Measurements from ENCODE around the gene ALKAL2. TPM values are rescaled to one million over a fixed set of nuclear protein-coding genes. Genes with fewer than 3 reads are reported as not detected.

ALKAL2 gene
- polyA plus RNA-seq, 1 experiment, result not detected

GRCh38 chr2:290090-290722 is 2.3 kb upstream of the ALKAL2 start:
- CTCF ChIA-PET, result interaction anchor here (0.6 to 3.4 kb wide), 31 partner anchors 8 to 377 kb away, joined by 3 to 31 read pairs (median 4); no protein-coding TSS in a partner anchor
- DNase-seq (ENCODE audit: low read depth), result no peak
- POLR2A ChIA-PET, result no interaction called here
- H3K36me3 ChIP-seq (ENCODE audit: control insufficient read depth, insufficient read depth, low read length), result no peaks in the 10 kb centered on the region
- peak; percentile 93 for TF ChIP-seq CTCF (IDR thresholded peaks at IDR 0.05; ENCODE audit: insufficient read depth, low read depth, low read length)
- H3K27me3 ChIP-seq (ENCODE audit: control insufficient read depth, insufficient read depth, low read length), result peaks cover 8% of the 10 kb centered on the region
- H3K4me3 ChIP-seq (ENCODE audit: low read depth, low read length), result peak overlapping the region; percentile 45

- ChIA-PET POLR2A (no interaction called here), CTCF (interaction anchor here (0.8 to 3.4 kb wide), 23 partner anchors 8 to 378 kb away, joined by 3 to 31 read pairs (median 5); no protein-coding TSS in a partner anchor)
- Histone ChIP-seq H3K27me3 (ENCODE audit: control insufficient read depth, insufficient read depth, low read length) (peaks cover 8% of the 10 kb centered on the region), H3K4me3 (ENCODE audit: low read depth, low read length) (peak overlapping the region; percentile 45), H3K36me3 (ENCODE audit: control insufficient read depth, insufficient read depth, low read length) (no peaks in the 10 kb centered on the region)
- peak; percentile 8; the same call in 1 of the 2 replicates for TF ChIP-seq CTCF (IDR thresholded peaks at IDR 0.05; ENCODE audit: insufficient read depth, low read depth, low read length)
- DNase-seq (ENCODE audit: low read depth), result no peak
These were observed 1.6 kb upstream of the ALKAL2 start for GRCh38 chr2:289362-290089.

- H3K27me3 ChIP-seq (ENCODE audit: control insufficient read depth, insufficient read depth, low read length), result peaks cover 8% of the 10 kb centered on the region
- POLR2A ChIA-PET, result no interaction called here
- CTCF ChIA-PET, result interaction anchor here (0.6 to 3.4 kb wide), 10 partner anchors 12 to 348 kb away, joined by 3 to 31 read pairs (median 9); no protein-coding TSS in a partner anchor
- no peak overlapping the region for H3K4me3 ChIP-seq (ENCODE audit: low read depth, low read length)
- no peaks in the 10 kb centered on the region for H3K36me3 ChIP-seq (ENCODE audit: control insufficient read depth, insufficient read depth, low read length)
- DNase-seq (ENCODE audit: low read depth), result no peak
- no peak for TF ChIP-seq CTCF (IDR thresholded peaks at IDR 0.05; ENCODE audit: insufficient read depth, low read depth, low read length)
These were observed 969 bp upstream of the ALKAL2 start for GRCh38 chr2:288758-289361.

- peaks cover 8% of the 10 kb centered on the region for H3K27me3 ChIP-seq (ENCODE audit: control insufficient read depth, insufficient read depth, low read length)
- H3K36me3 ChIP-seq (ENCODE audit: control insufficient read depth, insufficient read depth, low read length), result 0 out of 2 replicates have a peak, but pooled peaks cover 3% of the 10 kb centered on the region
- no peak for DNase-seq (ENCODE audit: low read depth)
- CTCF ChIA-PET, result interaction anchor here (0.7 to 3.4 kb wide), 3 partner anchors 41 to 442 kb away, joined by 3 to 31 read pairs (median 4); no protein-coding TSS in a partner anchor
- TF ChIP-seq CTCF (IDR thresholded peaks at IDR 0.05; ENCODE audit: insufficient read depth, low read depth, low read length), result no peak
- H3K4me3 ChIP-seq (ENCODE audit: low read depth, low read length), result peak overlapping the region; percentile 18
- POLR2A ChIA-PET, result no interaction called here
These were observed 413 bp downstream of the ALKAL2 start for GRCh38 chr2:287471-287885.
